SU-DHL-6 (cell line): ENCODE data around the gene EFEMP1.

Experiments used
- CTCF ChIP-seq: fragments of 200-600 bp; sonication (generic); IDR thresholded peaks from one replicate; pipeline ENCODE4 v1.5.1; 2017; ENCODE audit warnings: antibody characterized with exemption, mild to moderate bottlenecking, low read length, moderate library complexity; ENCODE audit not compliant: insufficient read depth, poor library complexity, severe bottlenecking
- EZH2phosphoT487 ChIP-seq: fragments of 200-600 bp; sonication (generic), shearing (Covaris generic); conservative IDR thresholded peaks from 2 replicates; pipeline ENCODE4 v1.6.1; 2018; ENCODE audit warnings: mild to moderate bottlenecking, antibody characterized with exemption, low read length, moderate library complexity, mixed read lengths

GRCh38 chr2:55862246-55862645 is 61.3 kb downstream of the EFEMP1 start:
- TF ChIP-seq CTCF (no peak), EZH2phosphoT487 (no peak)
